Erythroblast (primary cell): ENCODE results near the gene TACR2.

ENCODE experiments used
- GATA1 ChIP-seq: IDR thresholded peaks from 2 replicates; pipeline ENCODE4 v1.6.1; 2011; ENCODE audit warnings: low read depth, mild to moderate bottlenecking, control low read depth, low read length, moderate library complexity
- POLR2A ChIP-seq: IDR thresholded peaks from 2 replicates; pipeline ENCODE4 v1.6.1; 2011; ENCODE audit warnings: mild to moderate bottlenecking, low read length

DNA sequence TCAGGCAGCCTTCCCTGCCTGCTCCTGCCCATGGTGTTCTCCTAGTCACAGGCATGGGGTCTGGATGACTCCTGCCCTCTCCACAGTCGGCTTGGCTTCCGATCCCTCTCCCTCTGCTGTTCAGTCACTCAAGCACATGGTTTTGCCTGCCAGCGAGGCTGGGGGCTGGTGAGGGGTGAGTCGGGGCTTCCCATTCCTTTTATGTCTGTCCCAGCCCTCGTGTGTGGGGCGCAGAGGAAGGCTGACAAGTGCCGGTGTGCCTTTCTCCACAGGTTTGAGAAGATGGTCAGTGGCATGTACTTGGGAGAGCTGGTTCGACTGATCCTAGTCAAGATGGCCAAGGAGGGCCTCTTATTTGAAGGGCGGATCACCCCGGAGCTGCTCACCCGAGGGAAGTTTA, 40.1 kb downstream of the TACR2 start:
- TF ChIP-seq POLR2A (no peak), GATA1 (no peak)
